GM10248 (cell line): ENCODE measurements around the gene PLAC1.

Experiments
- CTCF ChIA-PET: fragments of 300-600 bp; sonication (Branson Sonifier 250); formaldehyde crosslinking; extraction: SDS; loops from one replicate; lab custom pipeline; 2021; ENCODE audit warnings: antibody characterized with exemption; lab: Yijun Ruan, JAX
- POLR2A ChIA-PET: fragments of 350-650 bp; sonication (Branson Sonifier 250); formaldehyde crosslinking; extraction: SDS; loops from one replicate; lab custom pipeline; 2020; ENCODE audit warnings: antibody characterized with exemption; lab: Yijun Ruan, JAX
- DNase-seq: peaks from one replicate; pipeline ENCODE4 v3.0.0; 2012; ENCODE audit errors: extremely low spot score
- CTCF ChIP-seq: IDR thresholded peaks from 2 replicates; pipeline ENCODE4 v1.5.1; 2012; ENCODE audit warnings: mild to moderate bottlenecking, low read depth; ENCODE audit errors: extremely low read depth, missing control alignments, control extremely low read depth

PLAC1 gene

GRCh38 chrX:134541906-134542305 lies 116.4 kb downstream of the PLAC1 start:
- no peak for DNase-seq
- TF ChIP-seq CTCF = no peak
- ChIA-PET CTCF (no interaction called here), POLR2A (no interaction called here)

- DNase-seq = no peak
- ChIA-PET CTCF (no interaction called here), POLR2A (no interaction called here)
- TF ChIP-seq CTCF = no peak
These were observed 120.0 kb downstream of the PLAC1 start for GRCh38 chrX:134538316-134538715.

- POLR2A ChIA-PET = no interaction called here
- TF ChIP-seq CTCF = no peak
- no peak for DNase-seq
- CTCF ChIA-PET = no interaction called here
These were observed 120.9 kb downstream of the PLAC1 start for GRCh38 chrX:134537179-134537955.

- TF ChIP-seq CTCF = no peak
- DNase-seq = no peak
- POLR2A ChIA-PET = no interaction called here
- CTCF ChIA-PET = no interaction called here
These were observed 124.3 kb downstream of the PLAC1 start for GRCh38 chrX:134533952-134534351.

- POLR2A ChIA-PET = no interaction called here
- DNase-seq = no peak
- TF ChIP-seq CTCF = no peak
- CTCF ChIA-PET = no interaction called here
These were observed 124.9 kb downstream of the PLAC1 start for GRCh38 chrX:134533352-134533751.

GRCh38 chrX:134530845-134531244 lies 127.4 kb downstream of the PLAC1 start:
- no peak for TF ChIP-seq CTCF
- ChIA-PET POLR2A (no interaction called here), CTCF (no interaction called here)
- DNase-seq = no peak
